NCI-H1417 (cell line): ENCODE measurements around the gene TAS1R1.
A peak's percentile ranks its signal among the peaks of the same experiment; 100 is the strongest.
"Not testable (repeated sequence)": the region's sequence is repeated elsewhere in the genome, so short reads cannot be mapped to it uniquely, and the experiment has no call there.

Experiments
- DNase-seq, 3 experiments: peaks; one replicate each; lab custom pipeline; 2025; lab: John Stamatoyannopoulos, UW

Gene TAS1R1

GRCh38 chr1:6591222-6591621 lies 36.1 kb downstream of the TAS1R1 start:
- DNase-seq, result no peak

GRCh38 chr1:6591644-6592043 lies 36.5 kb downstream of the TAS1R1 start:
- no peak for DNase-seq

- DNase-seq, result no peak
Observed at GRCh38 chr1:6592441-6592840, 37.3 kb downstream of the TAS1R1 start.

- DNase-seq, result no peak
Observed at GRCh38 chr1:6592865-6593593, 37.9 kb downstream of the TAS1R1 start.

GRCh38 chr1:6593810-6594209 lies 38.7 kb downstream of the TAS1R1 start:
- DNase-seq, result no peak

GRCh38 chr1:6594977-6595740 lies 40.1 kb downstream of the TAS1R1 start:
- peak in 1 of 3 experiments; percentile 22 for DNase-seq

GRCh38 chr1:6596351-6596750 lies 41.2 kb downstream of the TAS1R1 start:
- DNase-seq, result no peak

GRCh38 chr1:6596886-6597776 lies 42.0 kb downstream of the TAS1R1 start:
- DNase-seq, result no peak

- no peak for DNase-seq
Observed at GRCh38 chr1:6597777-6598131, 42.6 kb downstream of the TAS1R1 start.

GRCh38 chr1:6599141-6599975 lies 44.3 kb downstream of the TAS1R1 start:
- no peak for DNase-seq

- DNase-seq, result not testable (repeated sequence)
Observed at GRCh38 chr1:6599991-6600390, 44.9 kb downstream of the TAS1R1 start.

GRCh38 chr1:6600410-6601048 lies 45.4 kb downstream of the TAS1R1 start:
- DNase-seq, result peak in 1 of 3 experiments; percentile 36

- peak in 2 of 3 experiments; percentile 35 to 57 for DNase-seq
Observed at GRCh38 chr1:6601049-6601922, 46.2 kb downstream of the TAS1R1 start.

GRCh38 chr1:6601923-6602668 lies 47.0 kb downstream of the TAS1R1 start:
- peak; percentile 49 to 86 (median 85) for DNase-seq

- DNase-seq, result peak; percentile 64 to 86 (median 85)
Observed at GRCh38 chr1:6602669-6603237, 47.6 kb downstream of the TAS1R1 start, which contains the start of gene KLHL21. Gene KLHL21, minus strand, starts transcription at chr1:6602869. Its CDS starts 52 bp downstream, at chr1:6602817.

- DNase-seq, result peak in 1 of 3 experiments; percentile 45
Observed at GRCh38 chr1:6603238-6603914, 48.3 kb downstream of the TAS1R1 start.

GRCh38 chr1:6603915-6604558 lies 48.9 kb downstream of the TAS1R1 start:
- DNase-seq, result no peak
